ENCODE results near the gene MYOM3. TPM values are rescaled to one million over a fixed set of nuclear protein-coding genes. Genes with fewer than 3 reads are reported as not detected.

MYOM3 gene
- total and polyA plus RNA-seq, 2 of the 13 experiments (the other 11 are each of a cell fraction or from before 2014, with no cell fraction given) = 5.8 to 15.3 TPM

DNA sequence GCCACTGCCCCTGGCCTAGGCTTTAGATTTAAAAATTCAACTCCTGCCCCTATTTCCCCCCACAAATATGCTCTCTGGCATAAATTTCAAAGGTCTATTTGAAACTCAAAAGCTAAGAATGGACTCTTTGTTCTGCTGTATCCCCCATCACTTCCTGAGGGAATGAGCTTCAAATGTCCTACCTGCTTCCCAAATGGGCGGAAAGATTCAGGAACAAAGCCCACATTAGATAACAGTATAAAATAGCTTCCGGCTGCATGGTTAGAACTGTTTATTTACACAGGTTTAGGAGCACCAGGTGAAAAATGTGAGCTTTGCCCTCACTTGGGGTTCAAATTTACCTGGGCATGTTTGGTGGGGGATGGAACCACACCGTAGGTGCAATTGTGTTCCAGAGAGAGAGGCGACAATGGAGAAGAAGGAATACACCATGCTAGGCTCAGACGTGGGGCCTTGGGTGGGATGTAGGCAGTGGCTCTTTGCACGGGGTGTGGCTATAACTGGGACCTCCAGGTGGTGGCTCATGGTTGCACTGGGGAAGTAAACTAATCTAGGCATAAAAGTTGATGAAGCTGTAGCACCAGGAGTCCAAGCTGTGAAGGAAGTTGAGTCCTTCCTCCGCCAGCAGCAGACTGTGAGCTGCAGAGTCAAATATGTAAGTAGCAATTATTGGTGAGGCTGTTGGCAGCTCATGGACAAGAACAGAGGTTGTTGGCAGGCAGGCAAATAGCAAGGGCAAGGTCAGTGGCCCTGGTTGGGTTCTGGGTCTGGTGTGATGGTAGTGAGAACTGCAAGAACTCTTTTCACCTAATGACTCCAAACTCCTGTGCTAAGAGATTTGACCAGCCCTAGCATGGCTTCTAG is 90.3 kb downstream of the MYOM3 start (continued):
- peak; percentile 88 for TF ChIP-seq SIX4 (CRISPR knock-in tag; IDR thresholded peaks at IDR 0.05)
- peak; percentile 19; the same call in 1 of the 2 replicates for TF ChIP-seq ZNF34 (CRISPR knock-in tag; IDR thresholded peaks at IDR 0.05; ENCODE audit: borderline replicate concordance)
- peak; percentile 84; the same call in 1 of the 2 replicates for TF ChIP-seq ZNF614 (CRISPR knock-in tag; IDR thresholded peaks at IDR 0.05; ENCODE audit: borderline replicate concordance)
- TF ChIP-seq ZBTB7B (CRISPR knock-in tag; IDR thresholded peaks at IDR 0.05) = peak; percentile 89
- peak; percentile 86 for TF ChIP-seq RBFOX2 (IDR thresholded peaks at IDR 0.05; ENCODE audit: low read depth, low read length)
- TF ChIP-seq POLR2A (IDR thresholded peaks at IDR 0.05; ENCODE audit: insufficient read depth in 1 of 2, low read depth in 2 of 2, low read length in 2 of 2) = peak; percentile 55 to 75; a peak in 3 of 4 replicates
- TF ChIP-seq ZNF772 (CRISPR knock-in tag; IDR thresholded peaks at IDR 0.05) = peak; percentile 92
- peak; percentile 9; the same call in 1 of the 2 replicates for TF ChIP-seq STAG1 (CRISPR knock-in tag; IDR thresholded peaks at IDR 0.05)
- peak; percentile 82 for TF ChIP-seq MXD4 (CRISPR knock-in tag; IDR thresholded peaks at IDR 0.05)
- TF ChIP-seq ZNF570 (CRISPR knock-in tag; IDR thresholded peaks at IDR 0.05; ENCODE audit: borderline replicate concordance) = 0 out of 2 replicates have a peak, but pooled peaks have one; percentile 66
- peak; percentile 78; the same call in 1 of the 2 replicates for TF ChIP-seq HOXA3 (CRISPR knock-in tag; IDR thresholded peaks at IDR 0.05)
- no peak for TF ChIP-seq RORA (CRISPR knock-in tag; IDR thresholded peaks at IDR 0.05)
- TF ChIP-seq ZNF773 (CRISPR knock-in tag; IDR thresholded peaks at IDR 0.05; ENCODE audit: borderline replicate concordance) = no peak
- TF ChIP-seq, protein P1, sequence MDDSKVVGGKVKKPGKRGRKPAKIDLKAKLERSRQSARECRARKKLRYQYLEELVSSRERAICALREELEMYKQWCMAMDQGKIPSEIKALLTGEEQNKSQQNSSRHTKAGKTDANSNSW (CRISPR knock-in tag; IDR thresholded peaks at IDR 0.05; ENCODE audit: borderline replicate concordance) = no peak
- TF ChIP-seq SP140L (CRISPR knock-in tag; IDR thresholded peaks at IDR 0.05; ENCODE audit: borderline replicate concordance) = no peak
- TF ChIP-seq HMG20A (CRISPR knock-in tag; IDR thresholded peaks at IDR 0.05; ENCODE audit: borderline replicate concordance) = peak; percentile 87
- TF ChIP-seq SNAI1 (CRISPR knock-in tag; IDR thresholded peaks at IDR 0.05; ENCODE audit: borderline replicate concordance) = 0 out of 2 replicates have a peak, but pooled peaks have one; percentile 21
- TF ChIP-seq ZNF709 (CRISPR knock-in tag; IDR thresholded peaks at IDR 0.05) = no peak; the same call in 1 of the 2 replicates
- peak; percentile 69; the same call in 1 of the 2 replicates for TF ChIP-seq HMG20B (CRISPR knock-in tag; conservative IDR thresholded peaks at IDR 0.05)
- peak; percentile 93 for TF ChIP-seq RARA (CRISPR knock-in tag; IDR thresholded peaks at IDR 0.05)
- 0 out of 2 replicates have a peak, but pooled peaks have one; percentile 40 for TF ChIP-seq ZNF224 (CRISPR knock-in tag; IDR thresholded peaks at IDR 0.05)
- 0 out of 2 replicates have a peak, but pooled peaks have one; percentile 32 for TF ChIP-seq ZBTB43 (CRISPR knock-in tag; conservative IDR thresholded peaks at IDR 0.05)
- TF ChIP-seq ZNF672 (CRISPR knock-in tag; IDR thresholded peaks at IDR 0.05) = no peak
- TF ChIP-seq MXD1 (CRISPR knock-in tag; IDR thresholded peaks at IDR 0.05) = no peak
- no peak for TF ChIP-seq TCF12 (IDR thresholded peaks at IDR 0.05)
- peak; percentile 76 for TF ChIP-seq TCF12 (CRISPR knock-in tag; IDR thresholded peaks at IDR 0.05)
- TF ChIP-seq PHF21A (CRISPR knock-in tag; IDR thresholded peaks at IDR 0.05) = peak; percentile 98
- peak; percentile 77; the same call in 1 of the 2 replicates for TF ChIP-seq ZNF703 (CRISPR knock-in tag; IDR thresholded peaks at IDR 0.05; ENCODE audit: borderline replicate concordance)
- peak; percentile 88 for TF ChIP-seq ZNF670 (CRISPR knock-in tag; IDR thresholded peaks at IDR 0.05; ENCODE audit: borderline replicate concordance)
- no peak for TF ChIP-seq SP4 (CRISPR knock-in tag; IDR thresholded peaks at IDR 0.05)
- TF ChIP-seq TOPORS (CRISPR knock-in tag; IDR thresholded peaks at IDR 0.05) = 0 out of 2 replicates have a peak, but pooled peaks have one; percentile 36

All from HepG2 (cell line).